ENCODE results near the gene MLLT3.

DNA sequence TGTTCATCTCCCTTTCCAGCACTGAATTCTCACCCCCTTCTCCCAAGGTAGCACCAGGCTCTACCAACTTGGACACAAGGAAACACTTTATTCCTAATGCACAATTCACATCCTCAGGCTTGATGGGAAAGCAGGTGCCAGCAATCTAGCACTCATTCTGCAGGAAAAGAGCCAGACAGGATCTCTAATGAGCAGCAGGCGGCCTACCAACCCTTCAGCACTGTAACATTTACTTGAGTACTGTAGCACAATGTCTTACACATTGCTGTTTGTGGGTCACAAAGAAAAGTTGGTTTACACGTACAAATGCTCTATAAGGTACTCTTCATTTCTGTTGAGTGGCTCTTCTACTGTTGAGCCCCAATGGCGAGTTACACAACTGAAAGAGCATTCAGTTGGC lies 254.4 kb downstream of the MLLT3 start:
- TF ChIP-seq CTCF (IDR thresholded peaks at IDR 0.05) (no peak), POLR2A (IDR thresholded peaks at IDR 0.05) (no peak)

Data from Peyer's patch (tissue), 4 donors.